GM19238 (cell line): ENCODE data around the gene SLC39A11.

ENCODE experiments used
- DNase-seq: peaks from one replicate; pipeline ENCODE4 v3.0.0; 2011; ENCODE audit warnings: low spot score; ENCODE audit not compliant: insufficient read length

SLC39A11 gene

DNA sequence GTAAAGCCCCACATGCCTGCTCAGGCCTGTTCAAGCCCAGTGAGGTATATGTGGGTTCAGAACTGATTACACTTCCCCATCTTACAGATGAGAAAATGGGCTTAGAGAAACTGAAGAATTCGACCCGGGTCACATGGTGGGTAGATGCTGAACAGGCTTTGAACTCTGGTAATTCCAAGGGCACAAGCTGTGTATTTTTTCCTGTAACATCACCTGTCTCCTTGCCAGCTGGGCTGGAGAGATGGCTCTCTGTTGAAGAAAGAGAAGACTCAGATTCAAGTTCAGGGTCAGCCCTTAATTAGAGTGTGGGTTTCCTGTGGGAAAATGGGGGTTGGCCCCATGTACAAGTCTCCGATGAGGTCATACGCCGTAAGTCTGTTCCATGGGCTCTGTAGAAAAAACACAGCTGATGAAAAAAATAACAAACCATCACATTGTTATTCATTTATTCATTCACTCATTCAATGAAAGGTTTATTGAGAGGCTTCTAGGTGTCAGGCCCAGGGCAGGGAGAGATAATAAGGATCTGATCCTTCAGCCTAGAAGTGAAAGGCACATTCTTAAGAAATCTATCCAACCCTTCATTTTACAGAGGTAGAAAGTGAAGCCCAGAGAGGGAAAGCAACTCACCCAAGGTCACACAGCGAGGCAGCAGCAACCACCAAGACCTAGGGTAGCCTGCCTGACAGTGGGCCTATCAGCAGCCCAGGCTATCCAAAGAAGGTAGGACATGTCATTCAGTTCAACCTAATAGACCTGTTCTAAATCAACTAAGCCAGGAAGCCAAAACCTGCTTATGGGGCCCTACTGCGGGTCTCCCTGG lies 488.9 kb downstream of the SLC39A11 start:
- DNase-seq = no peak

DNA sequence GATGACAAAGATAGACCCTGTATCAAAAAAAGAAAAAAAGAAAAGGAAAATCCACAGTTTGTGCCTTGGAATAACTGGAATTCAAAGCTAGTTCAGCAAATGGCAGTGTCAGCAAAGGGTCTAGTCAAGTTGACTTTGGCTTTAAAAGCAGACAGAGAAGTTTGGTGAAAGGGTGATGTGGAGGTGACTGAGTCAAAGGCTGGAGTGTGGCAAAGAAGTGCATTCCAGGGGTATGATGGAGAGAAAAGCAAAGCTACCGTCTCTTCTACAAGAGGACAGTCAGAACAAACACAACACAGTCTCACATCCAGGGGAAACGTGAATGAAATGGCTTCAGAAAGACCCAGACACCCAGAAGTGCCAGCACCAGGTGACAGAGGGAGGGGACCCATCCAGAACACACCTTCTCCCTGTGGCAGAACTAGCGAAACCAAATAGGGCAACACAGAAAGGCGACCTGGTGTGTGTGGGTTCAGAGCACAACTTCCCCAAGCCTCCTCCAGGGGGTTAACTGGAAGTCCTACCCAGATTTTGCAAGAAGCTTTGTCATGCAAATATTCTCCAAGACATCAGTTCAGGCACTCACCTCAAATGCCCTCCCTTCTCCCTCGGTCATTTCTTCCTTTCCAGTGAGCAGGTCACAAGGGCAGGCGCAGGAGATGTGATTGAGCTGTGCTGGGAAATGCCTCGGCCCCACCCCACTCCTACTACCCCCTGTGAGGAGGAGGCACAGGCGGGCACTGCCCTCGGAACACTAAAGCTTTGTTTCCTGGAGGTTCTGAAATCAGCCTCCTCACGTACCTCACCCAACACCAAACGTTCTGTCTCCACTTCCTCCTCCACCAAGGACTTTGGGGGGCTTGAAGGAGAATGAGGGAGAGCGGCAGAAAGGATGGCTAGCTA lies 489.7 kb downstream of the SLC39A11 start:
- no peak for DNase-seq

DNA sequence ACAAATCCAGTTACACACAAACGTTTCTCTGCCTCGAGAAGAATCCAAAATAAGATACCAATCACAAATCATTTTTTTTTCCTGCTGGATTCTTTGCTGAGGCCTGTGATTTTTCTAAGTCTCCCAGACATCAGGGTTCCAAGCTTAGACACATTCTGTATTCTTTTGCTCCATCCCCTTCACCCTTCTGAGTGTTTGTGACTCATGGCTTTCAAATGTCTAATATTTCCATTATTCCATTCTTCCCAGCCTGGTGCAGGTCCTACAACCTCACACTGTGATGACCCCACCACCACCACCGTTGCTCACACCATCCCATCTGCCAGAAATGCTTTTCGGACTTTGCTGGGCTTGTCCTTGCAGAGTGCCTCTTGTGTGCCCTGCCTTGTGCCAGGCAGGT lies 491.6 kb downstream of the SLC39A11 start:
- no peak for DNase-seq

DNA sequence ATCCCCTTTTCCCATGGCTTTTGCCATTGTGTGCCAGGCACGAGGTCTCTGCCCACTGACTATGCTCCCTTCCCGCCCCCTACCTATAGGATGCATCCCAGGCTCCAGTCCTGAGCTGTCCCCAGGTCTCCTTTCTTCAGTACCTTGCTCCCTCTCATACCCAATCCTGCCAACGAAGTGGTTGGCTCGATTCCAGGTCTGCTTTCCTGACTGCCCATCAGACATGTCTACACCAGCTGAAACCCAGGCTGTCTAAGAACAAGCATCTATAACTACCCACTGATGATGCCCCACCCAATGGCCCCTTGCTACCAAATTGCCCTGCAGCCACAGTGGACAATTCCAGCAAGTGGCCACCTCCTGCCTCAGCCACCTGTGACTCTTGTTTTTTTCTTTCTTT lies 492.6 kb downstream of the SLC39A11 start:
- DNase-seq = no peak

DNA sequence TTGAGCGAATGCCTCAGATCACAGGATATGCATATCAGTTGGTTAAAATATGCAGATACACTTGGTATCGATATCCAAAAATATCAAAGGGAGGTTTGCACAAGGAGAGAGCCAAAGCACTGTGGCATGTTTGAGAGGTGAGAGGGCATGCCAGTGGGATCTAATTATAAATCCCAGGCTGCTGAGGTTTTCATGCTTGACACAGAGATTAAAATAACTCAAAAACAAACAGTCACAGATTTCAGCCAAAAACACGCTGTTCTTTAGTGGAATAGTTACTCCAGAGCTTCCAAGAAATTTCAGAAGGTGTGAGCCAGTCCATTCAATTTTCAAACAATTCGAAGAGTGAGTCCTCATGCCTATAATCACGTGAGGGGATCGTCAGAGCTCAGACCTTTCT lies 493.8 kb downstream of the SLC39A11 start:
- no peak for DNase-seq

DNA sequence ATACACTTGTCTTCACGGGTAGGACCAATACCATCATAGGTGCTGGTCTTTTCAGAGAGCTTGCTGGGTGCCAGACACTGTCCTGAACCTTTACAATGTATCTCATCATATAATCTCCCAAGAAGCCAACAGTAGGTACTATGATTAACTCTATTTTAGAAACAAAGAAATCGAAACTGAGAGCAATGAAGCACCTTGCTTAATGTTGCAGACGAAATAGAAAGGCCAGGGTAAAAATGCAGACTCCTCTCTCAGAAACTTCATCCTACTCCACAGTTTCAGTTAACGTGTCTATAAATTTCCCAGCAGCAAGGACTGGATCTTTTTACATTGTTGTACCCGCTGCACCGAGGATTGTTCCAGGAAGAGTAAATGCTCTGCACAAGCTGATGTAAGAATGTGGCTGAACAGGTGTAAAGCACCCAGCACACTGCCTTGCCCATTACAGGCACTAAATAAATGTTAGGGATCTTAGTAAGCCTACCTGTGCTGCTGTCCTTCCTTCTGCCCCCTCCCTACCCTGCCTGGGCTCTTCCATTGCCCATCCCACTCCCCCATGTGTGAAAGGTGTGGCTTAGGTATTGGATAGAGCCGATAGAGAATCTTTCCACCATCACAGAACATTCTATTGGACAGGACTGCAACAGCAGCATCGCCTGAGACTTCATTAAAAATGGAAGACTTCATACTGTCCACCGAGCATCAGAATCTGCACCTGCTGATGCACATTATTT lies 495.0 kb downstream of the SLC39A11 start:
- DNase-seq = no peak
